NCI-H1694 treated with DMSO at 0.1 percent for 48 hours (cell line): ENCODE data around the gene MATR3.
"Not testable (repeated sequence)": the region's sequence is repeated elsewhere in the genome, so short reads cannot be mapped to it uniquely, and the experiment has no call there.

Experiments used
- DNase-seq: peaks from one replicate; lab custom pipeline; 2025; lab: John Stamatoyannopoulos, UW

The MATR3 gene

GRCh38 chr5:139354186-139354585, 60.6 kb downstream of the MATR3 start:
- DNase-seq = no peak

GRCh38 chr5:139355900-139356299, 62.4 kb downstream of the MATR3 start:
- not testable (repeated sequence) for DNase-seq

GRCh38 chr5:139358064-139358463, 64.5 kb downstream of the MATR3 start:
- DNase-seq = no peak

- no peak for DNase-seq
Observed at GRCh38 chr5:139360384-139360783, 66.8 kb downstream of the MATR3 start.

GRCh38 chr5:139361835-139362429, 68.4 kb downstream of the MATR3 start:
- no peak for DNase-seq

GRCh38 chr5:139363937-139364336, 70.4 kb downstream of the MATR3 start:
- DNase-seq = no peak

DNA sequence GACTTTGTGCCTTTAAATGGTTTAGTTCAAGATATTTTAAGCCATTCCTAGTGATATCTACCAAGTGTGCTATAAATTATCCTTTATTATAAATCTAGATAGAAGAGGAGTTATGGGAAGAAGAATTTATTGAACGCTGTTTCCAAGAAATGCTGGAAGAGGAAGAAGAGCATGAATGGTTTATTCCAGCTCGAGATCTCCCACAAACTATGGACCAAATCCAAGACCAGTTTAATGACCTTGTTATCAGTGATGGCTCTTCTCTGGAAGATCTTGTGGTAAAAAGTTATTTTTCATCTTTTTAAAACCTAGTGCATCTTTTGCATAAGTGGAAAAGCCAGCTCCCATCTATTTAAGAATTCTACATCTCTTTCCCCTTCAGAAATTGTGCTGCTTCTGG, 70.9 kb downstream of the MATR3 start:
- no peak for DNase-seq

DNA sequence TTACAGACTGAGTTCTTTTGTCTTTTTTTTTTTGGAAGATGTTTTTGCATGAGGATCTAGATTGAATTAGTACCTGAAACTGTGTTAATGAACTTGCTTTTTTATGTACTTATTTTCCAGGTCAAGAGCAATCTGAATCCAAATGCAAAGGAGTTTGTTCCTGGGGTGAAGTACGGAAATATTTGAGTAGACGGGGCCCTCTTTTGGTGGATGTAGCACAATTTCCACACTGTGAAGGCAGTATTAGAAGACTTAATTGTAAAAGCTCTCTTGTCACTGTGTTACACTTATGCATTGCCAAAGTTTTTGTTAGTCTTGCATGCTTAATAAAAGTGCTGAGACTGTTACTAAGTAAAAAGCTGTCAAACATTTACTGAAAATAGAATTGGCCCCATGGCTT, 75.1 kb downstream of the MATR3 start:
- DNase-seq = no peak

- no peak for DNase-seq
Observed at GRCh38 chr5:139369181-139369580, 75.6 kb downstream of the MATR3 start.

DNA sequence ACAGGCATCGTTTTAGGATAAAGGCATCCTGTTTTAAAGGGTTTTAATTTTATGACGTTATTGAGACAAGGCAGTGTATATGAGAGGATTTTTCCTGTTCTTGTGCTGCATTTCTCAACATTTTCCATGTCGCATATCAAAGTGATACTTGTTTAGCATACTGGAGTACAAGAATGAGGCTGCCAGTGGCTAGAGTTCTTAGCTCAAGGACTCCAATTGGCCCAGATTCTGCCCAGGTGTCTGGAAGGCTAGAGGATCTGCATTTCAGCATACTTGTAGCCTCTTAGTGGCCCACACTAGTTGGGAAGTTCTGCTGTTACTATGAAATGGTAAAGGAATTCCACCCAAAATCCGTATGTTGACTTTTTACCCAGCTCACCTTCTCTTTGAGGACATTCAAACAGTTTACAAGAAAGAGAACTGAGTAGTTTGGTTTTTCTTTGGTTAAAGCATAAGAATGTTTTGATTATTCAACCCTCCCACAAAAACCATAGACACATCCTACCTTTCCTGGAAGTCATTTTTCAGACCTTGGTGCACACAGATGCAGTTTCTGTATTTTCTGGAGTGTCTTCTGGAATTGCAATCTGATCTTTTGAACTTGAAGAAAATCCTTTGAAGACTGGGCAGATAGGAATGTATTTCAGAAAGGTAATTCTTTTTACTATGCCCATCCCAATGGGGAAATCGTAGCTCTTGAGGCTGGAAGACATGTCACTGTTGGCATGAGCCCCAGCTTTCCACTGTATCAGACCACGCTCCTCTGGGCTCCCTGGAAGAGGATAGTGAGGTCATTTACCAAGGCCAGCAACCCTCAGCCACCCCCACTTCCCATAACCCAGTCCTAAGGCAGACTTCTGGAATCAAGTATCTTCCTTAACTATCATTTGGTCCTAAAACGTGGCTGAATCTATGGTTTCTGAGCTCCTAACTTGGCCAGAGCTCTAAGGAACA, 78.2 kb downstream of the MATR3 start:
- DNase-seq = no peak

DNA sequence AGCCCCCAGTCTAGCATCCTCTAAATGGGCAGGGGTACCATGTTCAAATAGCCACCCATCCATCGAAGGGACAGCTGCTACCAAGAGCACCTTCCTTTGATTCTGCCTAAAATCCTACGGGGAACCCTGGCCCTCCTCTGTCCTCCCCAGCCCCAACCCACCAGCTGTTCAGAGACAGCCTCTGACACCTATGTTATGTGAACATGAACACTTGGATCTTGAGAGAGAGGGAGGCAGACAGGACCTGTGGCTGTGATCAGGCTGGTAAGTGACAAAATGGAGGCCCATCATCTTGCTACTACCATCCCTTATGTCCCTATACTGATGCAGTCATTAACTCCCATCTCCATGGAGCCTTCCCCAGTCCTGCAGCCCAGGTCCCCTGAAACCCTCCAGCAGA, 81.4 kb downstream of the MATR3 start:
- no peak for DNase-seq

- no peak for DNase-seq
Observed at GRCh38 chr5:139376364-139376763, 82.8 kb downstream of the MATR3 start.

DNA sequence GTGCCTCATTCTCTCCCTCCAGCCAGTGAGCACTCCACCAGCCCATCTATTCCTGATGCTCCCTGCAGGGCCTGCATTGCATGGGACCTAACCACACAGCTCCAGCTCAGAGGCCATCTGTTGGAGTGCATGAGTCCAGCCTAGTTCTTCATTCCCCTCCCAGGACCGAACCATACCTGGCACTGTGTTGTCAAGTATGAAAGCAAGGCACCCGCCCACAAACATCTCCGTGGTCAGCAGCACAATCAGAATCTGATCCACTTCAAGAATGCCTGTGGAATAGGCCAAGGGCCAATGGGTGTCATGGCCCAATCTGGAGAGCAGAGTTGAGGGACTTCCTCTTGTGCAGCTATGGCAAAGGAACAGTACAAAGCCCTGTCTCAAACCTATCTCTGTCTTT, 83.7 kb downstream of the MATR3 start:
- no peak for DNase-seq

GRCh38 chr5:139378101-139378825, 84.7 kb downstream of the MATR3 start:
- no peak for DNase-seq

DNA sequence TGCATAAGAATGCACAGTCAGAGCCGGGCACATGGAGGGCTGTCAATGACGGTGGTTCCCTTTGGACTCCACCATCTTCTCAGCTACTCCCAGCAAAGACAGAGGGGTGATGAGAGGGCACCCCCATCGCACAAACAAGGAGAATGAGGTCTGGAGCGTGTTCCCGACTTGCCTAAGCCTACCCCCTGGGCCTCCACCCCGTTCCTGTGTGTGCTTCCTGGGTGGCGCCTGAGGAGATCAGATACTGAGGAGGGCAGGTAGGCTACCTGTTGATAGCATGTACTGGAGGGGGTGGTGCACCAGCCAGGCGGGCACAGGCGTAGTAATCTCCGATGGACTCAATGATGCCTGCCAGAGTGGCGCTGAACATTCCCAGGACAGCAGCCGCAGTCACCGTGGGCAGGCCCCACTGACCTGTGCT, 85.4 kb downstream of the MATR3 start:
- no peak for DNase-seq

DNA sequence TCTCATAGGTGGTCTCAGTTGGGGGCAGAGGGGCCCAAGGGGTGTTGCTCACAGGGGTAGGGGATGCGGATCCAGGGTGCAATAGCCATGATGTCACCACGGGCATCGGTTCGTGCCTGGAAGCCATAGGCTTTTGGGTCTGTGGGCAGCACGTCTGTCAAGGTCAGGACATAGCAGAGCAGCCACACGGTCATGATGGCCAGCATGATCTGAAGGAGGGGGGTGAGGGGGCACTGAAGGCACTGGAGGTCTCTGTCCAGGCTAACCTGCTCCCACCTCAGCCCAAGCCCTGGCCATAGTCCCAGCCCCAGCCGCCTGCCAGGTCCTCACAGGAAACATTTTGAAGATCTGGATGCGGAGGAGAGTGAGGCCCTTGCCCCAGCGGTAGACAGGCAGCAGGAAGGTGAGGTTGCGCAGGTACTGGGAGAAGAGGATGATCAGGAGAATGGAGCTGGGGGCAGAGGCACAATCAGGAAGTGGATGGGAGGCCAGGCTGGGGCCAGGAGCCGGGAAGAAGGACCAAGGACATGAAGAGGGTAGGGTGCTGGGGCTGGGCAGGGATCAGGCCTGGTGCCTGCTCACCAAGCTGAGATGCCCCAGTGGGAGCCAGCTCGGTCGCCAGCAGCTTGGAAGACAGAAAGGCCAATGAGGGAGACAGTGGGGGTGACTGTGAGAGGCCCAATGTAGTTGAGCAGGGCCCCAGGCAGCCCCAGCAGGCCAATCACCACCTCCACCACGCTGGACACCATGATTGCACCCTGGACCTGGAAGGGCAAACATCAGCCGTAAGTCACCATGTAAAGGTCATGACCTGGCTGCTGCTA, 86.3 kb downstream of the MATR3 start:
- no peak for DNase-seq
